Transverse colon (tissue), 3 donors: ENCODE measurements around the gene AMOTL2.

Source experiments
- CTCF ChIP-seq, 5 experiments: fragments of 200-600 bp in 3 of 5; fragments of 450-650 bp in 2 of 5; sonication (generic) in 3 of 5; IDR thresholded peaks; 1 replicate in 2 of 5; 2 replicates in 3 of 5; pipeline ENCODE4 v1.5.1; 2016 to 2017; ENCODE audit warnings: antibody characterized with exemption in 5 of 5, inconsistent platforms in 3 of 5, mild to moderate bottlenecking in 2 of 5, moderate library complexity in 1 of 5
- EP300 ChIP-seq: sonication (generic); formaldehyde crosslinking; IDR thresholded peaks from one replicate; pipeline ENCODE4 v1.6.1; 2017; ENCODE audit warnings: antibody characterized with exemption, low read depth

- TF ChIP-seq CTCF (IDR thresholded peaks at IDR 0.05): no peak
- no peak for TF ChIP-seq EP300
Observed at GRCh38 chr3:134384963-134385362, 10.7 kb upstream of the AMOTL2 start.
